Neuronal stem cell (in vitro differentiated cells): Measurements from ENCODE around the gene POGLUT2.

Source experiments
- DNase-seq: peaks from one replicate; pipeline ENCODE4 v3.0.0-alpha.2; 2013; ENCODE audit warnings: low spot score
- H2AFZ ChIP-seq: one replicate; pipeline ENCODE4 v1.6.1; 2013; ENCODE audit warnings: mild to moderate bottlenecking, low read length, inconsistent platforms
- H2AK5ac ChIP-seq: 2 replicates; pipeline ENCODE4 v1.6.1; 2013; ENCODE audit warnings: low read depth, mild to moderate bottlenecking, inconsistent platforms, low read length, moderate library complexity, mixed read lengths
- H2BK120ac ChIP-seq: 2 replicates; pipeline ENCODE4 v1.6.1; 2013; ENCODE audit warnings: low read depth, mild to moderate bottlenecking, inconsistent platforms, low read length, moderate library complexity, mixed read lengths
- H2BK12ac ChIP-seq: one replicate; pipeline ENCODE4 v1.6.1; 2013; ENCODE audit warnings: low read length, inconsistent platforms
- H2BK15ac ChIP-seq: 2 replicates; pipeline ENCODE4 v1.6.1; 2013; ENCODE audit warnings: mild to moderate bottlenecking, low read length, inconsistent platforms, mixed read lengths
- H2BK5ac ChIP-seq: one replicate; pipeline ENCODE4 v1.6.1; 2013; ENCODE audit warnings: inconsistent platforms, mild to moderate bottlenecking, low read length, moderate library complexity
- H3K14ac ChIP-seq: one replicate; pipeline ENCODE4 v1.6.1; 2013; ENCODE audit warnings: low read length, inconsistent platforms
- H3K18ac ChIP-seq: 2 replicates; pipeline ENCODE4 v1.6.1; 2013; ENCODE audit warnings: low read length, inconsistent platforms
- H3K23ac ChIP-seq: 2 replicates; pipeline ENCODE4 v1.6.1; 2013; ENCODE audit warnings: low read depth, mild to moderate bottlenecking, mixed read lengths, low read length, inconsistent platforms; ENCODE audit not compliant: poor library complexity
- H3K27ac ChIP-seq: replicated peaks from 3 replicates; pipeline ENCODE4 v1.5.1; 2013; ENCODE audit warnings: low read length, inconsistent platforms
- H3K27me3 ChIP-seq, 3 experiments: 2 replicates each; pipeline ENCODE4 v1.6.1; 2013; ENCODE audit warnings: low read length in 3 of 3, mild to moderate bottlenecking in 2 of 3, inconsistent platforms in 1 of 3, low read depth in 1 of 3, mixed read lengths in 1 of 3, moderate library complexity in 1 of 3; ENCODE audit not compliant: control insufficient read depth in 3 of 3, insufficient read depth in 3 of 3
- H3K36me3 ChIP-seq, 2 donors: replicated peaks in 1 of 2; 2 replicates each; pipeline ENCODE4 v1.6.1; 2013; ENCODE audit warnings: low read length in 2 of 2; ENCODE audit not compliant: control insufficient read depth in 2 of 2, insufficient read depth in 2 of 2
- H3K4ac ChIP-seq: 2 replicates; pipeline ENCODE4 v1.6.1; 2013; ENCODE audit warnings: inconsistent platforms, mild to moderate bottlenecking, low read length, moderate library complexity
- H3K4me1 ChIP-seq, 2 donors: 1 replicate in 1 of 2; 2 replicates in 1 of 2; pipeline ENCODE4 v1.6.1; 2013; ENCODE audit warnings: low read length in 2 of 2, low read depth in 1 of 2; ENCODE audit not compliant: control insufficient read depth in 2 of 2, insufficient read depth in 1 of 2
- H3K4me2 ChIP-seq: one replicate; pipeline ENCODE4 v1.6.1; 2013; ENCODE audit warnings: mild to moderate bottlenecking, low read length, inconsistent platforms; ENCODE audit not compliant: insufficient read depth, poor library complexity, severe bottlenecking
- H3K4me3 ChIP-seq, 2 donors: 2 replicates each; pipeline ENCODE4 v1.5.1; 2013; ENCODE audit warnings: low read length in 2 of 2, mild to moderate bottlenecking in 2 of 2, inconsistent platforms in 1 of 2, moderate library complexity in 1 of 2
- H3K79me1 ChIP-seq: one replicate; pipeline ENCODE4 v1.6.1; 2013; ENCODE audit warnings: low read depth, mild to moderate bottlenecking, inconsistent platforms, low read length, moderate library complexity
- H3K9ac ChIP-seq: one replicate; pipeline ENCODE4 v1.6.1; 2013; ENCODE audit warnings: mild to moderate bottlenecking, low read depth, low read length, inconsistent platforms; ENCODE audit not compliant: poor library complexity
- H3K9me3 ChIP-seq, 2 donors: replicated peaks in 1 of 2; 2 replicates each; pipeline versions ENCODE3 to v1.6.1; 2013; ENCODE audit warnings: low read length in 2 of 2, mild to moderate bottlenecking in 2 of 2, inconsistent platforms in 1 of 2, low read depth in 1 of 2, mixed read lengths in 1 of 2, moderate library complexity in 1 of 2; ENCODE audit not compliant: control insufficient read depth in 2 of 2, insufficient read depth in 1 of 2
- H4K8ac ChIP-seq: one replicate; pipeline ENCODE4 v1.6.1; 2013; ENCODE audit warnings: low read depth, mild to moderate bottlenecking, inconsistent platforms, low read length, moderate library complexity
- H4K91ac ChIP-seq: one replicate; pipeline ENCODE4 v1.6.1; 2013; ENCODE audit warnings: low read length, low read depth, mild to moderate bottlenecking, inconsistent platforms; ENCODE audit not compliant: poor library complexity
- WGBS, 2 donors: extraction: QIAGEN DNeasy Blood & Tissue Kit; methylation state at CpG; one replicate each; pipeline ENCODE4 v1.1.7; 2013; ENCODE audit warnings: missing lambda C conversion rate in 2 of 2, mixed read lengths in 1 of 2; ENCODE audit not compliant: insufficient read length in 2 of 2, insufficient replicate concordance in 1 of 2; ENCODE audit errors: extremely low coverage in 2 of 2; 5-methylcytosine and 5-hydroxymethylcytosine counted together

The POGLUT2 gene

GRCh38 chr13:102807699-102808098 lies 8.9 kb upstream of the POGLUT2 start:
- Histone ChIP-seq H2AFZ (no peak overlapping the region), H3K9me3 (peaks cover 0 to 21% of the 10 kb centered on the region in 2 donors), H3K4ac (no peak overlapping the region), H3K23ac (no peak overlapping the region), H2BK15ac (no peak overlapping the region), H3K4me1 (peaks cover 0 to 1% of the 10 kb centered on the region in 2 donors), H2BK120ac (no peak overlapping the region), H3K4me3 (no peak overlapping the region), H3K27ac (no peak overlapping the region), H2AK5ac (no peak overlapping the region), H3K27me3 (no peaks in the 10 kb centered on the region), H2BK12ac (no peak overlapping the region), H3K18ac (no peak overlapping the region), H3K36me3 (peaks cover 0 to 46% of the 10 kb centered on the region in 2 donors), H3K4me2 (no peak overlapping the region), H3K9ac (no peak overlapping the region), H3K14ac (no peak overlapping the region), H2BK5ac (no peak overlapping the region), H4K8ac (no peak overlapping the region), H3K79me1 (no peaks in the 10 kb centered on the region), H4K91ac (no peak overlapping the region)
- no CpG with 5 or more reads among the region's 3 CpGs for WGBS, 2 donors
- DNase-seq: no peak

- H3K27ac ChIP-seq: no peak overlapping the region
- no peak overlapping the region for H2BK12ac ChIP-seq
- no peak overlapping the region for H3K23ac ChIP-seq
- no peak overlapping the region for H3K4me2 ChIP-seq
- no peak for DNase-seq
- no peak overlapping the region for H2BK15ac ChIP-seq
- H3K18ac ChIP-seq: no peak overlapping the region
- H2AK5ac ChIP-seq: no peak overlapping the region
- H4K91ac ChIP-seq: no peak overlapping the region
- no peak overlapping the region for H2AFZ ChIP-seq
- H3K4me3 ChIP-seq: no peak overlapping the region
- H3K79me1 ChIP-seq: no peaks in the 10 kb centered on the region
- H3K36me3 ChIP-seq: peaks cover 0 to 36% of the 10 kb centered on the region in 2 donors
- WGBS, 2 donors: no CpG with 5 or more reads among the region's 3 CpGs
- no peak overlapping the region for H2BK120ac ChIP-seq
- no peak overlapping the region for H3K4ac ChIP-seq
- H3K14ac ChIP-seq: no peak overlapping the region
- H3K4me1 ChIP-seq: peaks cover 0 to 5% of the 10 kb centered on the region in 2 donors
- no peak overlapping the region for H2BK5ac ChIP-seq
- no peak overlapping the region for H4K8ac ChIP-seq
- H3K9me3 ChIP-seq: peaks cover 0 to 8% of the 10 kb centered on the region in 2 donors
- peaks cover 0 to under 1% (median 0%) of the 10 kb centered on the region in 3 experiments for H3K27me3 ChIP-seq
- no peak overlapping the region for H3K9ac ChIP-seq
Observed at GRCh38 chr13:102805680-102806079, 6.9 kb upstream of the POGLUT2 start.

DNA sequence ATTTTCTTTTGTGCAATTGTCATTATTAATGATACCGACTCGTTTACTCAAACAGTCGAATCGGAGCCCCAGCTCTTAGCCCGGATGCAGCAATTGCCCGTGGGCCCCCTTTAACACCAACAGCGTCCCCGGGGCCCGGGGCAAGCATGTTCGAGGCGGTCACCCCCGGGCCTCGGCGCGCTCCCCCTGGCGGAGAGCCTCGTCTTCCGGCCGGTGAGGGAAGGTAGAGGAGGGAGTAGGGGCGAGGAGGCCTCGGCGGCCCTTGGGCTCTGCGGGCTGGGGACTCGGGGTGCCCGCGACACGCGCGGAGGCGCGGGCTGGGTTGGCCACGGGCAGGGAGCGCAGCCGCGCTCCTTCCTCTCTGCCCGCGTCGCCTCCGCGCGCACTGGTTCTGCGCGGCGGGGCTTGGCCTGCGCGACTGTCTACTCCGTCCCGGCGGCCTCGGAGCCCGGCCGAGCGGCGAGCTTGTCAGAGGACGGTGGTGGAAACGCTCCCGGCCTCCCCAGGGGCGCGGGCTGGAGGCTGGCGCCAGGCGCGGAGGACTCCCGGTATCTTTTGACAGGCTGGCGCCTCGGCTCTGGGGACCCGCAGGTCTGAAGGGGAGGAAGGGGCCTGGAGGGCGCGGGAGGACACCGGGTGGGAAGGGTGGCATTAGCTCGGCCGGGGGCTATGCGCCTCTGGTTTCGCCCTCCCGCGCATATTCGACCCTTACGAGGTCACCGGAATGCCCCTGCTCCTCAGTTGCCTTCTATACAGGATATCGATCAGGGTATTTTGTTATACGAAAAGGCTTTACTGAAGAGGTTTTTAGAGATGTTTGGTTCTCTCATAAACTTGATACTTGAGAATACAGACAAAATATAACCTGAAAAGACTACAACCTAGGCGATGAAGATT lies 1.6 kb upstream of the POGLUT2 start:
- no peak overlapping the region for H2BK5ac ChIP-seq
- H2AFZ ChIP-seq: peak overlapping the region; percentile 99
- peaks cover 0 to 5% of the 10 kb centered on the region in 2 donors for H3K4me1 ChIP-seq
- no peak overlapping the region for H2BK120ac ChIP-seq
- H3K4me3 ChIP-seq: peak overlapping the region; percentile 89 to 92
- no peak overlapping the region for H3K14ac ChIP-seq
- peak; percentile 71 for DNase-seq
- H2BK15ac ChIP-seq: no peak overlapping the region
- no peak overlapping the region for H3K23ac ChIP-seq
- H2AK5ac ChIP-seq: no peak overlapping the region
- no peak overlapping the region for H4K91ac ChIP-seq
- WGBS, 2 donors: no CpG with 5 or more reads among the region's 81 CpGs
- H3K9me3 ChIP-seq: no peaks in the 10 kb centered on the region
- H3K79me1 ChIP-seq: no peaks in the 10 kb centered on the region
- H3K27me3 ChIP-seq: peaks cover 0 to 19% (median 4%) of the 10 kb centered on the region in 3 experiments
- H3K27ac ChIP-seq: no peak overlapping the region
- no peak overlapping the region for H2BK12ac ChIP-seq
- H3K4me2 ChIP-seq: peak overlapping the region; percentile 94
- H3K36me3 ChIP-seq: peaks cover 0 to 27% of the 10 kb centered on the region in 2 donors
- H3K18ac ChIP-seq: peak overlapping the region; percentile 90
- no peak overlapping the region for H4K8ac ChIP-seq
- H3K4ac ChIP-seq: no peak overlapping the region
- H3K9ac ChIP-seq: peak overlapping the region; percentile 83

- Histone ChIP-seq H3K27me3 (peaks cover 0 to 19% (median 4%) of the 10 kb centered on the region in 3 experiments), H2AK5ac (peak overlapping the region; percentile 63), H2BK15ac (no peak overlapping the region), H3K9ac (peak overlapping the region; percentile 88), H3K36me3 (peaks cover 0 to 27% of the 10 kb centered on the region in 2 donors), H3K4me3 (peak overlapping the region; percentile 89 to 92), H3K18ac (peak overlapping the region; percentile 92), H4K8ac (no peak overlapping the region), H3K23ac (peak overlapping the region; percentile 73), H2BK120ac (no peak overlapping the region), H3K27ac (no peak overlapping the region), H3K4me1 (peaks cover 0 to 5% of the 10 kb centered on the region in 2 donors), H2BK12ac (no peak overlapping the region), H3K4me2 (peak overlapping the region; percentile 94), H3K9me3 (no peaks in the 10 kb centered on the region), H2AFZ (peak overlapping the region; percentile 99), H2BK5ac (no peak overlapping the region), H3K4ac (no peak overlapping the region), H3K14ac (no peak overlapping the region), H4K91ac (no peak overlapping the region), H3K79me1 (no peaks in the 10 kb centered on the region)
- DNase-seq: peak; percentile 20
- no CpG with 5 or more reads among the region's 69 CpGs for WGBS, 2 donors
Observed at GRCh38 chr13:102799426-102800144, 809 bp upstream of the POGLUT2 start.
